Astrocyte of the spinal cord (primary cell): ENCODE data around the gene HOXB3.

ENCODE experiments used
- DNase-seq: peaks from one replicate; pipeline ENCODE4 v3.0.0; 2011; ENCODE audit warnings: low read depth, low spot score
- H3K4me3 ChIP-seq: 2 replicates; pipeline ENCODE4 v1.5.1; 2011; ENCODE audit warnings: low read depth, mild to moderate bottlenecking, low read length, moderate library complexity
- CTCF ChIP-seq: IDR thresholded peaks from 2 replicates; pipeline ENCODE4 v1.5.1; 2012; ENCODE audit warnings: low read depth, mild to moderate bottlenecking, low read length, inconsistent platforms
- in situ Hi-C: cut with HindIII; loops from 2 replicates; pipeline ENCODE4 v1.10.0; 2017; ENCODE audit warnings: low sequenced_read_pairs

Gene HOXB3

GRCh38 chr17:48597528-48597777 lies 7.4 kb upstream of the HOXB3 start:
- no peak for DNase-seq
- peak overlapping the region; percentile 57 for H3K4me3 ChIP-seq
- in situ Hi-C loops, result no loop called here
- no peak for TF ChIP-seq CTCF

- no peak for TF ChIP-seq CTCF
- in situ Hi-C loops, result no loop called here
- DNase-seq, result peak; percentile 77
- peak overlapping the region; percentile 57 for H3K4me3 ChIP-seq
Measured at GRCh38 chr17:48596735-48597527, 6.9 kb upstream of the HOXB3 start.

- in situ Hi-C loops, result no loop called here
- TF ChIP-seq CTCF, result no peak
- peak overlapping the region; percentile 57 for H3K4me3 ChIP-seq
- DNase-seq, result peak; percentile 46
Measured at GRCh38 chr17:48596000-48596734, 6.1 kb upstream of the HOXB3 start.

- peak overlapping the region; percentile 57 for H3K4me3 ChIP-seq
- in situ Hi-C loops, result no loop called here
- no peak for TF ChIP-seq CTCF
- DNase-seq, result no peak
Measured at GRCh38 chr17:48595278-48595999, 5.4 kb upstream of the HOXB3 start.

GRCh38 chr17:48594538-48595277 lies 4.7 kb upstream of the HOXB3 start:
- TF ChIP-seq CTCF, result no peak
- peak overlapping the region; percentile 57 for H3K4me3 ChIP-seq

More at GRCh38 chr17:48594538-48595277, 4.7 kb upstream of the HOXB3 start:
- peak; percentile 55 for DNase-seq
- in situ Hi-C loops, result no loop called here
